Measurements from ENCODE around the gene PPP2R3C. TPM values are rescaled to one million over a fixed set of nuclear protein-coding genes. Genes with fewer than 3 reads are reported as not detected.
A peak's percentile ranks its signal among the peaks of the same experiment; 100 is the strongest.

The PPP2R3C gene
- total and polyA plus RNA-seq, 2 of the 13 experiments (the other 11 are each of a cell fraction or from before 2014, with no cell fraction given): 63.4 to 102 TPM

GRCh38 chr14:35159742-35160409, 38.1 kb upstream of the PPP2R3C start (continued):
- TF ChIP-seq, protein P1, sequence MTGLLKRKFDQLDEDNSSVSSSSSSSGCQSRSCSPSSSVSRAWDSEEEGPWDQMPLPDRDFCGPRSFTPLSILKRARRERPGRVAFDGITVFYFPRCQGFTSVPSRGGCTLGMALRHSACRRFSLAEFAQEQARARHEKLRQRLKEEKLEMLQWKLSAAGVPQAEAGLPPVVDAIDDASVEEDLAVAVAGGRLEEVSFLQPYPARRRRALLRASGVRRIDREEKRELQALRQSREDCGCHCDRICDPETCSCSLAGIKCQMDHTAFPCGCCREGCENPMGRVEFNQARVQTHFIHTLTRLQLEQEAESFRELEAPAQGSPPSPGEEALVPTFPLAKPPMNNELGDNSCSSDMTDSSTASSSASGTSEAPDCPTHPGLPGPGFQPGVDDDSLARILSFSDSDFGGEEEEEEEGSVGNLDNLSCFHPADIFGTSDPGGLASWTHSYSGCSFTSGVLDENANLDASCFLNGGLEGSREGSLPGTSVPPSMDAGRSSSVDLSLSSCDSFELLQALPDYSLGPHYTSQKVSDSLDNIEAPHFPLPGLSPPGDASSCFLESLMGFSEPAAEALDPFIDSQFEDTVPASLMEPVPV (CRISPR knock-in tag; IDR thresholded peaks at IDR 0.05): peak; percentile 29
- TF ChIP-seq, protein P2, sequence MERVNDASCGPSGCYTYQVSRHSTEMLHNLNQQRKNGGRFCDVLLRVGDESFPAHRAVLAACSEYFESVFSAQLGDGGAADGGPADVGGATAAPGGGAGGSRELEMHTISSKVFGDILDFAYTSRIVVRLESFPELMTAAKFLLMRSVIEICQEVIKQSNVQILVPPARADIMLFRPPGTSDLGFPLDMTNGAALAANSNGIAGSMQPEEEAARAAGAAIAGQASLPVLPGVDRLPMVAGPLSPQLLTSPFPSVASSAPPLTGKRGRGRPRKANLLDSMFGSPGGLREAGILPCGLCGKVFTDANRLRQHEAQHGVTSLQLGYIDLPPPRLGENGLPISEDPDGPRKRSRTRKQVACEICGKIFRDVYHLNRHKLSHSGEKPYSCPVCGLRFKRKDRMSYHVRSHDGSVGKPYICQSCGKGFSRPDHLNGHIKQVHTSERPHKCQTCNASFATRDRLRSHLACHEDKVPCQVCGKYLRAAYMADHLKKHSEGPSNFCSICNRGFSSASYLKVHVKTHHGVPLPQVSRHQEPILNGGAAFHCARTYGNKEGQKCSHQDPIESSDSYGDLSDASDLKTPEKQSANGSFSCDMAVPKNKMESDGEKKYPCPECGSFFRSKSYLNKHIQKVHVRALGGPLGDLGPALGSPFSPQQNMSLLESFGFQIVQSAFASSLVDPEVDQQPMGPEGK (CRISPR knock-in tag; IDR thresholded peaks at IDR 0.05): no peak
- TF ChIP-seq MED1 (CRISPR knock-in tag; IDR thresholded peaks at IDR 0.05): peak; percentile 72
- no peak for TF ChIP-seq SATB2 (CRISPR knock-in tag; IDR thresholded peaks at IDR 0.05)
- TF ChIP-seq ELF3 (CRISPR knock-in tag; IDR thresholded peaks at IDR 0.05): peak; percentile 69
- TF ChIP-seq FOXJ3 (CRISPR knock-in tag; IDR thresholded peaks at IDR 0.05; ENCODE audit: borderline replicate concordance): no peak
- TF ChIP-seq, protein P3, sequence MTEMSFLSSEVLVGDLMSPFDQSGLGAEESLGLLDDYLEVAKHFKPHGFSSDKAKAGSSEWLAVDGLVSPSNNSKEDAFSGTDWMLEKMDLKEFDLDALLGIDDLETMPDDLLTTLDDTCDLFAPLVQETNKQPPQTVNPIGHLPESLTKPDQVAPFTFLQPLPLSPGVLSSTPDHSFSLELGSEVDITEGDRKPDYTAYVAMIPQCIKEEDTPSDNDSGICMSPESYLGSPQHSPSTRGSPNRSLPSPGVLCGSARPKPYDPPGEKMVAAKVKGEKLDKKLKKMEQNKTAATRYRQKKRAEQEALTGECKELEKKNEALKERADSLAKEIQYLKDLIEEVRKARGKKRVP (CRISPR knock-in tag; IDR thresholded peaks at IDR 0.05): peak in 1 of 2 experiments; percentile 79; a peak in 1 of 4 replicates
- peak; percentile 31; the same call in 1 of the 2 replicates for TF ChIP-seq EHMT2 (IDR thresholded peaks at IDR 0.05; ENCODE audit: borderline replicate concordance, low read depth, low read length)
- TF ChIP-seq, protein P4, sequence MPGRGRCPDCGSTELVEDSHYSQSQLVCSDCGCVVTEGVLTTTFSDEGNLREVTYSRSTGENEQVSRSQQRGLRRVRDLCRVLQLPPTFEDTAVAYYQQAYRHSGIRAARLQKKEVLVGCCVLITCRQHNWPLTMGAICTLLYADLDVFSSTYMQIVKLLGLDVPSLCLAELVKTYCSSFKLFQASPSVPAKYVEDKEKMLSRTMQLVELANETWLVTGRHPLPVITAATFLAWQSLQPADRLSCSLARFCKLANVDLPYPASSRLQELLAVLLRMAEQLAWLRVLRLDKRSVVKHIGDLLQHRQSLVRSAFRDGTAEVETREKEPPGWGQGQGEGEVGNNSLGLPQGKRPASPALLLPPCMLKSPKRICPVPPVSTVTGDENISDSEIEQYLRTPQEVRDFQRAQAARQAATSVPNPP (CRISPR knock-in tag; IDR thresholded peaks at IDR 0.05): peak; percentile 52; the same call in 1 of the 2 replicates
- no peak for TF ChIP-seq THYN1 (CRISPR knock-in tag; IDR thresholded peaks at IDR 0.05; ENCODE audit: borderline replicate concordance, low read depth)
- TF ChIP-seq HNF4G (IDR thresholded peaks at IDR 0.05; ENCODE audit: borderline replicate concordance, low read depth, low read length): peak; percentile 24; the same call in 1 of the 2 replicates
- no peak for TF ChIP-seq HNF4G (CRISPR knock-in tag; IDR thresholded peaks at IDR 0.05; ENCODE audit: borderline replicate concordance, low read depth)
- TF ChIP-seq MBNL3 (CRISPR knock-in tag; conservative IDR thresholded peaks at IDR 0.05): no peak
- TF ChIP-seq SIN3B (IDR thresholded peaks at IDR 0.05; ENCODE audit: low read length): no peak
- no peak for TF ChIP-seq TBL1XR1 (IDR thresholded peaks at IDR 0.05; ENCODE audit: borderline replicate concordance, low read length, partially characterized antibody)
- 0 out of 2 replicates have a peak, but pooled peaks have one; percentile 50 for TF ChIP-seq KLF9 (CRISPR knock-in tag; IDR thresholded peaks at IDR 0.05; ENCODE audit: low read depth)
- no peak; the same call in 1 of the 2 replicates for TF ChIP-seq MEIS2 (CRISPR knock-in tag; IDR thresholded peaks at IDR 0.05)
- no peak for TF ChIP-seq SRF (IDR thresholded peaks at IDR 0.05; ENCODE audit: low read depth, low read length)
- peak; percentile 93 for TF ChIP-seq FOSL1 (CRISPR knock-in tag; IDR thresholded peaks at IDR 0.05; ENCODE audit: borderline replicate concordance)
- TF ChIP-seq THAP11 (CRISPR knock-in tag; IDR thresholded peaks at IDR 0.05): peak; percentile 54; the same call in 1 of the 2 replicates
- peak; percentile 85; the same call in 1 of the 2 replicates for TF ChIP-seq NFKBIZ (CRISPR knock-in tag; IDR thresholded peaks at IDR 0.05)
- TF ChIP-seq UBTF (CRISPR knock-in tag; IDR thresholded peaks at IDR 0.05): no peak
